ENCODE data around the gene ITGA5.

DNA sequence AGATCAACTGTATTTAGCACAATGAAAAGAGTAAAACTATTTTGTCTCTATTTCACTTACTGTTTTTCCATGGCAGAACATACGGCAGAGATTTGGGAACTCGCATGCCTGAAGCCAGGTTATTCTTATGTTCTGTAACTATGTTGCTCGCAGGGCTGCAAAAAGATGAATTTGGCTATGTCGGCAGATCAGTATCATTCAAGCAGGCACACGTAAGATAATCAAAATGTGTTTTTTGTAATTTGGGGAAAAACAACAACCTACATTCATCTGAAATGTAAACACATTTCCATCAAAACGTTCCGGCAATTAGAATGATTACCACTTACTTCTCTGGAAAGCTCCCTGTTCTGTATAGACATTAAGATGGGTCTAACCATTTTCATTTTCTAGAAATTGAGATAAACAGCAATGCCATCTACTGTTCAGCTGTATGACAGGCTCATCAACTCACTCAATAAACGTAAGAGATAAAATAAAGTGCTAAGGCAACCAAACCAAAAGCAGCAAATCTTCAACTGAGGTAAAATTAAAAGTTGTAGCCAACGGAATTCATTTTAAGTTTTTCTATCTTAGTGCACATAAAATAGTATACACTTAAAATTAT lies 41.4 kb upstream of the ITGA5 start:
- no peak for TF ChIP-seq ELF4 (CRISPR knock-in tag; IDR thresholded peaks at IDR 0.05; ENCODE audit: borderline replicate concordance)
- no peak for TF ChIP-seq STAT5B (CRISPR knock-in tag; IDR thresholded peaks at IDR 0.05)
- TF ChIP-seq FOXA3 (CRISPR knock-in tag; IDR thresholded peaks at IDR 0.05): no peak
- TF ChIP-seq, protein P1, sequence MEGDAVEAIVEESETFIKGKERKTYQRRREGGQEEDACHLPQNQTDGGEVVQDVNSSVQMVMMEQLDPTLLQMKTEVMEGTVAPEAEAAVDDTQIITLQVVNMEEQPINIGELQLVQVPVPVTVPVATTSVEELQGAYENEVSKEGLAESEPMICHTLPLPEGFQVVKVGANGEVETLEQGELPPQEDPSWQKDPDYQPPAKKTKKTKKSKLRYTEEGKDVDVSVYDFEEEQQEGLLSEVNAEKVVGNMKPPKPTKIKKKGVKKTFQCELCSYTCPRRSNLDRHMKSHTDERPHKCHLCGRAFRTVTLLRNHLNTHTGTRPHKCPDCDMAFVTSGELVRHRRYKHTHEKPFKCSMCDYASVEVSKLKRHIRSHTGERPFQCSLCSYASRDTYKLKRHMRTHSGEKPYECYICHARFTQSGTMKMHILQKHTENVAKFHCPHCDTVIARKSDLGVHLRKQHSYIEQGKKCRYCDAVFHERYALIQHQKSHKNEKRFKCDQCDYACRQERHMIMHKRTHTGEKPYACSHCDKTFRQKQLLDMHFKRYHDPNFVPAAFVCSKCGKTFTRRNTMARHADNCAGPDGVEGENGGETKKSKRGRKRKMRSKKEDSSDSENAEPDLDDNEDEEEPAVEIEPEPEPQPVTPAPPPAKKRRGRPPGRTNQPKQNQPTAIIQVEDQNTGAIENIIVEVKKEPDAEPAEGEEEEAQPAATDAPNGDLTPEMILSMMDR (CRISPR knock-in tag; IDR thresholded peaks at IDR 0.05): no peak
- TF ChIP-seq, protein P2, sequence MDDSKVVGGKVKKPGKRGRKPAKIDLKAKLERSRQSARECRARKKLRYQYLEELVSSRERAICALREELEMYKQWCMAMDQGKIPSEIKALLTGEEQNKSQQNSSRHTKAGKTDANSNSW (CRISPR knock-in tag; IDR thresholded peaks at IDR 0.05; ENCODE audit: borderline replicate concordance): no peak
- no peak for TF ChIP-seq U2AF1 (optimal IDR thresholded peaks at IDR 0.05; ENCODE audit: low read depth, low read length)
- no peak for TF ChIP-seq GTF3A (CRISPR knock-in tag; conservative IDR thresholded peaks at IDR 0.05)
- no peak for TF ChIP-seq NFYB (CRISPR knock-in tag; IDR thresholded peaks at IDR 0.05)
- no peak for TF ChIP-seq FOXP1 (IDR thresholded peaks at IDR 0.05)
- TF ChIP-seq FOXP1 (CRISPR knock-in tag; IDR thresholded peaks at IDR 0.05): no peak
- no peak for TF ChIP-seq POLR2AphosphoS5 (IDR thresholded peaks at IDR 0.05; ENCODE audit: low read depth, low read length)
- TF ChIP-seq BHLHE40 (IDR thresholded peaks at IDR 0.05; ENCODE audit: low read length): no peak
- no peak for TF ChIP-seq NR2C2 (CRISPR knock-in tag; IDR thresholded peaks at IDR 0.05; ENCODE audit: borderline replicate concordance)
- TF ChIP-seq IRF2 (CRISPR knock-in tag; IDR thresholded peaks at IDR 0.05): no peak
